ENCODE results near the gene DPF3.
A peak's percentile ranks its signal among the peaks of the same experiment; 100 is the strongest.
"Not testable (repeated sequence)": the region's sequence is repeated elsewhere in the genome, so short reads cannot be mapped to it uniquely, and the experiment has no call there.

DPF3 gene

GRCh38 chr14:72756967-72757366 is 136.9 kb downstream of the DPF3 start:
- DNase-seq: no peak

GRCh38 chr14:72755766-72756165 is 138.1 kb downstream of the DPF3 start:
- no peak for DNase-seq

GRCh38 chr14:72754949-72755348 is 139.0 kb downstream of the DPF3 start:
- no peak for DNase-seq

GRCh38 chr14:72753879-72754400 is 140.0 kb downstream of the DPF3 start:
- DNase-seq: no peak

- no peak for DNase-seq
These were observed 140.7 kb downstream of the DPF3 start for GRCh38 chr14:72753044-72753710.

- DNase-seq: no peak
These were observed 141.9 kb downstream of the DPF3 start for GRCh38 chr14:72752034-72752412.

GRCh38 chr14:72751276-72752033 is 142.4 kb downstream of the DPF3 start:
- DNase-seq: no peak

GRCh38 chr14:72748921-72749320 is 145.0 kb downstream of the DPF3 start:
- DNase-seq: not testable (repeated sequence)

GRCh38 chr14:72747652-72748051 is 146.2 kb downstream of the DPF3 start:
- DNase-seq: no peak

GRCh38 chr14:72745991-72746980 is 147.6 kb downstream of the DPF3 start:
- no peak for DNase-seq

- no peak for DNase-seq
These were observed 148.4 kb downstream of the DPF3 start for GRCh38 chr14:72745546-72745945.

GRCh38 chr14:72744416-72745120 is 149.3 kb downstream of the DPF3 start:
- no peak for DNase-seq

GRCh38 chr14:72743626-72744025 is 150.3 kb downstream of the DPF3 start:
- DNase-seq: no peak

GRCh38 chr14:72742838-72743195 is 151.1 kb downstream of the DPF3 start:
- no peak for DNase-seq

- peak; percentile 68 for DNase-seq
These were observed 151.6 kb downstream of the DPF3 start for GRCh38 chr14:72742118-72742837.

GRCh38 chr14:72741826-72742117 is 152.1 kb downstream of the DPF3 start:
- DNase-seq: no peak

- no peak for DNase-seq
These were observed 152.7 kb downstream of the DPF3 start for GRCh38 chr14:72740966-72741825.

- DNase-seq: no peak
These were observed 153.4 kb downstream of the DPF3 start for GRCh38 chr14:72740504-72740961.

- no peak for DNase-seq
These were observed 154.2 kb downstream of the DPF3 start for GRCh38 chr14:72739446-72740405.

- DNase-seq: no peak
These were observed 155.7 kb downstream of the DPF3 start for GRCh38 chr14:72738161-72738611.

All from retina (tissue), 1 donor.